Pancreas (tissue), 10 donors: ENCODE data around the gene PSTPIP2. TPM values are rescaled to one million over a fixed set of nuclear protein-coding genes. Genes with fewer than 3 reads are reported as not detected.

Experiments used
- ATAC-seq, 4 donors: fragments of 200-7000 bp; cut with Tn5 transposase; one replicate each; pipeline versions ENCODE4 v1.8.0 to v1.9.1; 2020; ENCODE audit warnings: mild to moderate bottlenecking in 4 of 4, moderate library complexity in 4 of 4
- DNase-seq, 6 donors: peaks; one replicate each; pipeline ENCODE4 v3.0.0-alpha.2; 2020
- FAIRE-seq: peaks from 2 replicates; lab custom pipeline; 2012; peaks lifted over from hg19 to GRCh38; lab: Jason Lieb, UNC
- H3K27ac ChIP-seq, 4 donors: fragments of 200-600 bp; sonication (generic); 1 replicate in 3 of 4; 2 replicates in 1 of 4; pipeline versions ENCODE4 v1.5.0 to v1.8.0; 2020
- H3K27me3 ChIP-seq, 4 donors: fragments of 200-600 bp; one replicate each; pipeline ENCODE4 v1.8.0; 2021
- H3K36me3 ChIP-seq, 3 donors: fragments of 200-600 bp; sonication (generic) in 1 of 3; one replicate each; pipeline versions ENCODE4 v1.5.0 to v1.8.0; 2020 to 2021
- H3K4me1 ChIP-seq, 3 donors: fragments of 200-600 bp; one replicate each; pipeline ENCODE4 v1.8.0; 2021
- H3K4me3 ChIP-seq, 4 donors: fragments of 200-600 bp; sonication (generic) in 2 of 4; one replicate each; pipeline versions ENCODE4 v1.5.0 to v1.8.0; 2020 to 2021
- H3K9me3 ChIP-seq, 4 donors: fragments of 200-600 bp; one replicate each; pipeline ENCODE4 v1.8.0; 2021
- WGBS, 2 donors: extraction: QIAGEN DNeasy Blood & Tissue Kit; methylation state at CpG; one replicate each; pipeline ENCODE4 v1.1.7; 2013; 5-methylcytosine and 5-hydroxymethylcytosine counted together
- intact Hi-C, 3 donors: fragments of 100-400 bp; cut with DNase I; formaldehyde crosslinking; loops; one replicate each; pipeline versions ENCODE4 v1.11.1 to v1.14.2; 2022
- polyA plus RNA-seq, 2 donors: library from polyadenylated mRNA; stranded (reverse); fragments of 200-250 nt; gene quantifications; one replicate each; pipeline ENCODE4 v1.2.3, GENCODE V29; 2013
- total RNA-seq, 6 donors: library from RNA; stranded (reverse); fragmentation: NEBNext Ultra II Directional in 4 of 6; extraction: Animal tissue kit (Norgen Biotek cat#: 25700) in 4 of 6; gene quantifications; one replicate each; pipeline versions ENCODE4 v1.2.1 to v1.2.4, GENCODE V29; 2021 to 2023
- TF ChIP-seq, protein P1 (sequence below), 4 donors: fragments of 200-600 bp; sonication (generic) in 3 of 4; IDR thresholded peaks; one replicate each; pipeline versions ENCODE4 v1.5.0 to v1.8.0; 2021; ENCODE audit warnings: antibody characterized with exemption in 4 of 4
- donor health status: healthy with polysubstance abuse.
- donor health status: DM: no; HTN: no; CAD: no; lungs with moderate emphysema.
- donor health status: DM: no; HTN: no; CAD: no.
- donor health status: control.
- donor health status: control.
- donor health status: Bipolar disorder and iron deficiency.
- donor health status: DM: yes; HTN: yes; CAD: no.
- donor health status: DM: no; HTN: no; CAD: no.
- donor health status: DM: no; HTN: no; CAD: no.
- donor health status: DM: yes; HTN: yes; CAD: no.

PSTPIP2 gene
- total and polyA plus RNA-seq, 8 donors = 2.0 to 8.5 (median 2.4) TPM

DNA sequence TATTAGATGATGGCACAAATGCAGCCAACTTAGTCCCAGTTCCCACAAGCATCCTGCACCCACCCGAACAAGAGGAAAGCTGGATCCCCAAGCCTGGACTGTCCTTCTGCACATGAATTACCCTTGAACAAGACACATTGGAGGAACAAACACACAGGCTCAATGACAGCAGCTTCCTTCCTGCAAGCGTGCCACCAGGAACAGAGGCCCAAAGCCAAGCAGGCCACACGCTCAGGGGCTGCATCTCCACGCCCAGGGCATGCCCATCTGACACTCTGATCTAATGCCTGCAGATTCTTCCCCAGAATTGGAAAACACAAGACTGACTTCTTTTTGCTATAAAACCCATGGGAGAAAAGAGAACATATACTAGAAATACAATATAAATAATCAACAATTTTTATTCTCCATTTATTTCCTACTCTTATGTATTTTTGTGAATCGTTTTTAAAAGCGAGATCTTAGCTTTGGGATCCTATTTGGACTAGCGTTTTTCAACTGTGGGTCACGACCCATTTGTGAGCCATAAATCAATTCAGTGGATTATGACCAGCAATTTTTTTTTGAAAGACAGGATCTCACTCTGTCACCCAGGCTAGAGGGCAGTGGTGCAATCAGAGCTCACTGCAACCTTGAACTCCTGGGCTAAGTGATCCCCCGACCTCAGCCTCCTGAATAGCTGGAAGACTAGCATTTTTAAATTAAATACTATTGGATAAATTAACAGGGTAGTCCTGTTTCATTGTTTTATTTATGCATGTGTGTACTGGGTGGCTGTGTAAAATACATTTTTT is 34.4 kb downstream of the PSTPIP2 start:
- Histone ChIP-seq H3K4me1 (no peaks in the 10 kb centered on the region), H3K27ac (no peak overlapping the region), H3K36me3 (no peaks in the 10 kb centered on the region), H3K9me3 (no peaks in the 10 kb centered on the region), H3K4me3 (no peak overlapping the region), H3K27me3 (no peaks in the 10 kb centered on the region)
- WGBS, 2 donors = 76 to 79% methylated on average over 9 of the region's 9 CpGs
- no peak for DNase-seq
- intact Hi-C loops = no loop called here
- ATAC-seq = no peak
- no peak for FAIRE-seq
- TF ChIP-seq, protein P1, sequence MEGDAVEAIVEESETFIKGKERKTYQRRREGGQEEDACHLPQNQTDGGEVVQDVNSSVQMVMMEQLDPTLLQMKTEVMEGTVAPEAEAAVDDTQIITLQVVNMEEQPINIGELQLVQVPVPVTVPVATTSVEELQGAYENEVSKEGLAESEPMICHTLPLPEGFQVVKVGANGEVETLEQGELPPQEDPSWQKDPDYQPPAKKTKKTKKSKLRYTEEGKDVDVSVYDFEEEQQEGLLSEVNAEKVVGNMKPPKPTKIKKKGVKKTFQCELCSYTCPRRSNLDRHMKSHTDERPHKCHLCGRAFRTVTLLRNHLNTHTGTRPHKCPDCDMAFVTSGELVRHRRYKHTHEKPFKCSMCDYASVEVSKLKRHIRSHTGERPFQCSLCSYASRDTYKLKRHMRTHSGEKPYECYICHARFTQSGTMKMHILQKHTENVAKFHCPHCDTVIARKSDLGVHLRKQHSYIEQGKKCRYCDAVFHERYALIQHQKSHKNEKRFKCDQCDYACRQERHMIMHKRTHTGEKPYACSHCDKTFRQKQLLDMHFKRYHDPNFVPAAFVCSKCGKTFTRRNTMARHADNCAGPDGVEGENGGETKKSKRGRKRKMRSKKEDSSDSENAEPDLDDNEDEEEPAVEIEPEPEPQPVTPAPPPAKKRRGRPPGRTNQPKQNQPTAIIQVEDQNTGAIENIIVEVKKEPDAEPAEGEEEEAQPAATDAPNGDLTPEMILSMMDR (IDR thresholded peaks at IDR 0.05) = no peak

DNA sequence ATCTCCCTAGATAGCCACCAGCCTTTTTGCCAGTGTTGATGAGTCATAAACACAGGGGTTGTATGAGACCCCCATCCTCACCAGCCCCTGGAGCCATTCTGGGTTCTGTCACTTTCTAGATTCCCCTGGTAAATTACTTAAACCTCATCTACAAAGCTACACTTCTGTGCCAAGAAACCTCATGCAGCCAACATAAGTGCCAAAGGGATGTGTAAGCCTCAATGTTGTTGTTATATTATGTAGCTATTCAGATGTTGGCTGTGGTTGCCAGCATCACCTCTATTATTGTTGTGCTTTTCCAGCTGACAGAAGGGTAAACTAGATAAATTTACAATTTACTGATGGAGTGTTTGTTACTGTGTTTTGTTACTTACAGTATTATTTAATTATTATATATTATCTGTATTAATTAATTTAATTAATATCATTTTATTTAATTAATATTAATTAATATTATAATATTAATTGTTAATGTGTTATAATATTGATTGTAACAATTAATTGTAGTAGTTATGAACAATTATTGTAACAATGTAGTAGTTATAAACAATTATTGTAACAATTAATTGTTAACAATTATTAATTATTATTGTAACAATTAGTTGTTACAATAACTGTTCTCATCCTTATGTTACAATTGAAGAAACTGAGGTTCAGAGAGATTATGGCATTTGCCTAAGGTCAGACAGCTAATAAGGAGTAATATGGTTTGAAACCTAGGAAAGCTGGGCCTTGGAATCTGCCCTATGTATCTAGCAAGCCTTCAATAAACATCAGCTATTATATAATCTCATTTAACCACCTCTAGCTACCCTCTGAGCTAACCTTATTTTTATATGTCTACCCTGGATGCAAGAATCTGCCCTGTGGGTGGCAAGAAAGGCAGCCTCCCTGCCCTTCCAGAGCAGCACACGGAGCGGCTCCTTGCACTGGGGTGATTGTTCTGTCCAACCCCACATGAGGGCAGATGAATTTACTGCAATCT is 36.1 kb downstream of the PSTPIP2 start:
- Histone ChIP-seq H3K9me3 (no peaks in the 10 kb centered on the region), H3K27ac (no peak overlapping the region), H3K4me1 (no peaks in the 10 kb centered on the region), H3K4me3 (no peak overlapping the region), H3K36me3 (no peaks in the 10 kb centered on the region), H3K27me3 (no peaks in the 10 kb centered on the region)
- intact Hi-C loops = no loop called here
- FAIRE-seq = peak; percentile 94
- ATAC-seq = no peak
- no peak for DNase-seq
- TF ChIP-seq, protein P1 (IDR thresholded peaks at IDR 0.05) = no peak
- 96 to 100% methylated on average over 2 of the region's 2 CpGs for WGBS, 2 donors

DNA sequence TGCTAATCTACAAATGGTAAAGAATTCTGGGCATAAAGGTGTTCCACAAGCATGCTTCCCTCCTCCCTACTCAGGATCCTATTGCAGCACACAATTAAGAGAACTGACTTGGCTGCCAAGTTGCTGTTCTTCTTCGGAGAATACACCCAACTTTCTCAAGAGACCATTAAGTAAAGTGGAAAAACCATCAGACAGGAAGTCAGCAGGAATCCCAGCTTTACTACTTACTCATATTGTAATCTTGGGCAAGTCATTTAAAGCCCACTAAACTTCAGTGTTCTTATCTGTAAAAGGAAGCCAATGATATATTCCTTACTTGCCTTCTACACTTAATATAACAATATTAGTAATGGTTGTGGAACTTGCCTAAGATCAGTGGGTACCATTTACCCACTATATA is 37.8 kb downstream of the PSTPIP2 start:
- TF ChIP-seq, protein P1 (IDR thresholded peaks at IDR 0.05) = no peak
- WGBS, 2 donors = 67 to 69% methylated on average over 1 of the region's 1 CpG
- ATAC-seq = no peak

DNA sequence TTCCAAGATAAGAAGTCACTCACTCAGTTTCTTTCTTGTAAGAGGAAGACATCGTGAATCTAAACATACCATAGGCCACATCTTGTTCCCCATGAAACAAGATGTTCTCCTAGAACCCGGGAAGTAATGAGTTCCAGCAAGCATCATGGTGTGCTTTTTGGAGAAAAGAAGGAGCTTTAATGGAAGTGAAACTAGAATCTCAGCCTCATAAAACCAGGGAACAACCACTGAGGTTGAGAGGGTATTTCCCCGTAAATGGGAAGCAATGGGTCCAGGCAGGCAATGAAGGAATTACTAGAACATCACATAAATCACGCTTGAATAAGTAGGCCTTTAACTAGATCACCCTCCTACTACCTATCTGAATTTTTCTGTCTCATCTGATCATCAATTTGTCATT is 40.3 kb downstream of the PSTPIP2 start:
- no peak for ATAC-seq
- no peak overlapping the region for H3K4me3 ChIP-seq
- TF ChIP-seq, protein P1 (IDR thresholded peaks at IDR 0.05) = no peak
- H3K9me3 ChIP-seq = no peaks in the 10 kb centered on the region
- FAIRE-seq = no peak
- DNase-seq = no peak
- H3K4me1 ChIP-seq = no peaks in the 10 kb centered on the region
- no peaks in the 10 kb centered on the region for H3K27me3 ChIP-seq
- intact Hi-C loops = no loop called here
- 90 to 94% methylated on average over 4 of the region's 4 CpGs for WGBS, 2 donors
- H3K27ac ChIP-seq = no peak overlapping the region
- H3K36me3 ChIP-seq = no peaks in the 10 kb centered on the region

More for the DNA sequence above, 37.8 kb downstream of the PSTPIP2 start:
- H3K4me3 ChIP-seq = no peak overlapping the region
- no peak overlapping the region for H3K27ac ChIP-seq
- intact Hi-C loops = no loop called here
- H3K36me3 ChIP-seq = no peaks in the 10 kb centered on the region
- DNase-seq (no peak), FAIRE-seq (no peak)
- no peaks in the 10 kb centered on the region for H3K4me1 ChIP-seq
- H3K9me3 ChIP-seq = no peaks in the 10 kb centered on the region
- H3K27me3 ChIP-seq = no peaks in the 10 kb centered on the region
